ENCODE measurements around the gene PHACTR1. TPM values are rescaled to one million over a fixed set of nuclear protein-coding genes. Genes with fewer than 3 reads are reported as not detected.

Gene PHACTR1
- total and polyA plus RNA-seq, 9 of the 15 experiments (the other 6 are each of a cell fraction or from before 2014, with no cell fraction given), result 11.5 to 32.6 (median 22.0) TPM

DNA sequence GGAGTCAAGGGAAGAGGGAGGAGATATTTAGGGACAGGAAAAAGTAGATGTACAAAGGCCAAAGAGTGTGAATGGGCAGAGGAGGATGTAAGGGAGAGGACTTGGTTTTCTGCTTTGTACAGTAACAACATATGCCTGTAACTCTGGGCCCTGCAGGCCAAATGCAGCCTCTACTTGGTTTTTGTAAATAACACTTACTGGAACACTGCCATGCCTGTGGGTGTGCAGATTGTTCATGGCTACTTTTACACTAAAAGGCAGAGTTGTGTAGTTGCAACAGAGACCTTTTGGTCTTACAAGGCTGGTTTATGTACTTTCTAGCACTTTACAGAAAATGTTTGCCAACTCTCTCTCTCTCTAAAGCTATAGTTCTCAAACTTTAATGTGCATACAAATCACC lies 157.1 kb downstream of the PHACTR1 start (continued):
- TF ChIP-seq FOXJ3 (CRISPR knock-in tag; IDR thresholded peaks at IDR 0.05), result no peak

DNA sequence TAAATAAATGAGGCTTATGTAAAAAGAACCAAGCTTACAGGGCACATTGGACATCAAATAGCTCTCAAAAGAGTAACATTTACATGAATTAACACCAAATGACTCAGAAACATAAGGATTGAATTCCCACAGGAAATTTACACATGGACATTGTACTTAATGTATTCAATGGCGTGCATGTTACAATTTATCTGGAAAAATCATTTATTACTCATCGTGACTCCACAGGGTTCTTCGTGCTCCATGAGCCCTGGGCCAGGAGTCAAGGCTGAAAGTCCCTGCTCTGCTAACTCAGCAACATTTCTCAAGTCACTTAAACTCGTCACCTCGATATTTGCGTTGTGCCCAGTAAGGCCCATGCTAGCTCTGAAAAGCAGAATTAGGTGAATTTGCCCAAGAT lies 158.5 kb downstream of the PHACTR1 start:
- WGBS (ENCODE audit: insufficient coverage, low coverage, missing lambda C conversion rate), result 0% methylated on average over 6 of the region's 6 CpGs
- no peaks in the 10 kb centered on the region for H3K9me1 ChIP-seq (ENCODE audit: control insufficient read depth, insufficient read depth, low read length)
- no peak overlapping the region for H3K4me2 ChIP-seq (ENCODE audit: insufficient read depth, low read length)
- H4K20me1 ChIP-seq (replicated peaks; ENCODE audit: control insufficient read depth, insufficient read depth, low read length), result no peaks in the 10 kb centered on the region
- H3K4me3 ChIP-seq, result no peak overlapping the region
- CTCF ChIA-PET (ENCODE audit: low intra/inter-chr PET ratio), result no interaction called here
- H3K9me3 ChIP-seq (replicated peaks; ENCODE audit: control insufficient read depth, insufficient read depth, low read depth, low read length), result no peaks in the 10 kb centered on the region
- intact Hi-C loops (cut with micrococcal nuclease), result no loop called here
- BruUV-seq (replicated peaks), result no TSS peak
- no peak overlapping the region for H2AFZ ChIP-seq (ENCODE audit: low read depth, low read length)
- in situ Hi-C loops (cut with MboI), result no loop called here
- H3K4me1 ChIP-seq (replicated peaks in 1 of 2; ENCODE audit: control insufficient read depth in 2 of 2, insufficient read depth in 2 of 2, low read length in 2 of 2), result no peaks in the 10 kb centered on the region
- H3K27me3 ChIP-seq (ENCODE audit: control insufficient read depth in 2 of 2, insufficient read depth in 2 of 2, low read length in 2 of 2), result no peaks in the 10 kb centered on the region
- H3K36me3 ChIP-seq (ENCODE audit: control insufficient read depth, insufficient read depth, low read length), result no peaks in the 10 kb centered on the region
- POLR2A ChIA-PET, result no interaction called here
- no peak for ATAC-seq
- no peak for FAIRE-seq
- H3K79me2 ChIP-seq (ENCODE audit: control insufficient read depth, insufficient read depth, low read length), result no peaks in the 10 kb centered on the region
- DNase-seq (ENCODE audit: extremely low read depth in 1 of 4, low spot score in 3 of 4), result no peak
- H3K27ac ChIP-seq (ENCODE audit: extremely low read depth, low read depth, low read length), result no peak overlapping the region
- H3K9ac ChIP-seq (ENCODE audit: insufficient read depth in 1 of 2, low read depth in 2 of 2, low read length in 2 of 2), result no peak overlapping the region
- TF ChIP-seq PRPF4 (IDR thresholded peaks at IDR 0.05; ENCODE audit: insufficient read depth, low read depth, low read length, poor library complexity, severe bottlenecking), result no peak
- TF ChIP-seq, protein P1, sequence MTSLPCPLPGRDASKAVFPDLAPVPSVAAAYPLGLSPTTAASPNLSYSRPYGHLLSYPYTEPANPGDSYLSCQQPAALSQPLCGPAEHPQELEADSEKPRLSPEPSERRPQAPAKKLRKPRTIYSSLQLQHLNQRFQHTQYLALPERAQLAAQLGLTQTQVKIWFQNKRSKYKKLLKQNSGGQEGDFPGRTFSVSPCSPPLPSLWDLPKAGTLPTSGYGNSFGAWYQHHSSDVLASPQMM (CRISPR knock-in tag; IDR thresholded peaks at IDR 0.05), result no peak
- TF ChIP-seq ZBTB40 (IDR thresholded peaks at IDR 0.05), result no peak
- no peak for TF ChIP-seq ZBTB40 (CRISPR knock-in tag; IDR thresholded peaks at IDR 0.05)
- TF ChIP-seq THRB (CRISPR knock-in tag; conservative IDR thresholded peaks at IDR 0.05), result no peak
- no peak for TF ChIP-seq BHLHE40 (IDR thresholded peaks at IDR 0.05; ENCODE audit: low read length)
- TF ChIP-seq HDGF (IDR thresholded peaks at IDR 0.05), result no peak
- no peak for TF ChIP-seq FOXP1 (CRISPR knock-in tag; IDR thresholded peaks at IDR 0.05)
- TF ChIP-seq ZKSCAN1 (IDR thresholded peaks at IDR 0.05; ENCODE audit: low read depth, low read length), result no peak
- TF ChIP-seq KAT2B (IDR thresholded peaks at IDR 0.05; ENCODE audit: low read depth, low read length), result no peak
